PC-3 (cell line): ENCODE measurements around the gene KANSL3.

Source experiments
- CTCF ChIP-seq: fragments of 300-600 bp; sonication (generic); conservative IDR thresholded peaks from 2 replicates; pipeline ENCODE4 v1.5.1; 2017; ENCODE audit warnings: antibody characterized with exemption, low read depth, mild to moderate bottlenecking, low read length
- EZH2 ChIP-seq: fragments of 300-600 bp; sonication (generic); IDR thresholded peaks from one replicate; pipeline ENCODE4 v1.6.1; 2017; ENCODE audit warnings: antibody characterized with exemption, mild to moderate bottlenecking, low read length; ENCODE audit not compliant: unreplicated experiment
- EZH2phosphoT487 ChIP-seq: fragments of 300-600 bp; sonication (generic); IDR thresholded peaks from 2 replicates; pipeline ENCODE4 v1.6.1; 2018; ENCODE audit warnings: mild to moderate bottlenecking, antibody characterized with exemption, low read length, borderline replicate concordance

GRCh38 chr2:96651793-96652192 lies 13.7 kb upstream of the KANSL3 start:
- no peak for TF ChIP-seq CTCF
- no peak for TF ChIP-seq EZH2
- no peak for TF ChIP-seq EZH2phosphoT487
